HG03442 (cell line): ENCODE measurements around the gene GOLPH3L.
A peak's percentile ranks its signal among the peaks of the same experiment; 100 is the strongest.
"Not testable (repeated sequence)": the region's sequence is repeated elsewhere in the genome, so short reads cannot be mapped to it uniquely, and the experiment has no call there.

Experiments
- ATAC-seq: cut with Tn5 transposase; IDR thresholded peaks from one replicate; pipeline ENCODE4 v1.9.1; 2021; ENCODE audit warnings: mild to moderate bottlenecking, moderate library complexity; ENCODE audit not compliant: unreplicated experiment

The GOLPH3L gene

DNA sequence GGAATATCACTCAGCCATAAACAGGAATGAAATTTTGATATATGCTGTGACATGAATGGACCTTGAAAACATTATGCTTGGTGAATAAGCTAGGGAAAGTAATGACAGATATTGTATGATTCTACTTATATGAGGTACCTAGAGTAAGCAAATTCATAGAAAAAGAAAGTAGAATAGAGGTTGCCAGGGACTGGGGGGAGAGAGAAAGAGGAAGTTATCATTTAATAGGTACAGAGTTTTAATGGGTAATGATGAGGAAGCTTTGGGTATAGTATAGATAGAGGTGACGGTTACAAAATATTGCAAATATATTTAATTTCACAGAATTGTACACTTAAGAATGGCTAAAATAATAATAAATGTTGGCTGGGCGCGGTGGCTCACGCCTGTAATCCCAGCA lies 36.4 kb downstream of the GOLPH3L start:
- no peak for ATAC-seq

GRCh38 chr1:150657064-150657463 lies 39.9 kb downstream of the GOLPH3L start:
- not testable (repeated sequence) for ATAC-seq

- ATAC-seq, result not testable (repeated sequence)
Observed at GRCh38 chr1:150654635-150655034, 42.3 kb downstream of the GOLPH3L start.

DNA sequence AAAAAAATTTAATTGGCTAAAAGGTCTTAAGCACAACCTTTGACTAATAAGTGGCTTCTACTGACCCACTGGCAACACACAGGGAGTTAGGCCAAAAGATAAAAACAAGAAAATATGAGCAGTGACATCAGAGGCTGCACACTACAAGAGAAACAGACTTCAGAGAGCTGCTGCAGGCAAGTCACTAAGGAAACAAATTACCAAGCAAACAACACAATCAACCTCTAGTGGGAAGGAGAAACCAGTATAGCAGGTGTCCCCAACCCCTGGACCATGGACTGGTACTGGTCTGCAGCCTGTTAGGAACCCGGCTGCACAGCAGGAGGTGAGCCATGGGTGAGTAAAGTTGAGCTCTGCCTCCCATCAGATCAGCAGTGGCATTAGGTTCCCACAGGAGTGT lies 46.8 kb downstream of the GOLPH3L start:
- ATAC-seq, result no peak

DNA sequence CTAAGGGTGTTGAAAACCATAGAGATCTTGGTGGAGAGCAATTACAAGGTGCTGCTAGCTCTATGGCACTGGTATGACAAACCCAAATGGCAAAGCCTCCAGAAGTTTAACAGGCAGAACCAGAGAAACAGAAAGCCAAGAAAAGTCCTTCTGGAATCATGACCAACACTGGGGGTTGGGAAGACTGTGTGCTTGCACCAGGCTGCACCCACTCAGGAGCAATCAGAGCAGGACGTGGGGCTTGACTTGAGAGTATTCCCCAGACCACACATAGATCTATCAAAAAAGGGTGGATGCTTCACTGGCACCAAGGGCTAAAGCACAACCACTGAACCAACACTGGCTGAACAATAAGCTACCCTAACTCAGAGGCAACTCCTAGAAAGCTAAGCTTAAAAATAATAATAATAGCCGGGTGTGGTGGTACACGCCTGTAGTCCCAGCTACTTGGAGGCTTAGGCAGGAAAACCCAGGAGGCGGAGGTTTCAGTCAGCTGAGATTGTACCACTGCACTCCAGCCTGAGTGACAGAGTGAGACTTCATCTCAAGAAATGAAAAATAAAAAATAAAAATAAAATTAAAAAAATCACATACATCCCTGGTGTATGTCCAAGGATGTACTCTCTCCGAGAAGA lies 47.4 kb downstream of the GOLPH3L start:
- ATAC-seq, result no peak

DNA sequence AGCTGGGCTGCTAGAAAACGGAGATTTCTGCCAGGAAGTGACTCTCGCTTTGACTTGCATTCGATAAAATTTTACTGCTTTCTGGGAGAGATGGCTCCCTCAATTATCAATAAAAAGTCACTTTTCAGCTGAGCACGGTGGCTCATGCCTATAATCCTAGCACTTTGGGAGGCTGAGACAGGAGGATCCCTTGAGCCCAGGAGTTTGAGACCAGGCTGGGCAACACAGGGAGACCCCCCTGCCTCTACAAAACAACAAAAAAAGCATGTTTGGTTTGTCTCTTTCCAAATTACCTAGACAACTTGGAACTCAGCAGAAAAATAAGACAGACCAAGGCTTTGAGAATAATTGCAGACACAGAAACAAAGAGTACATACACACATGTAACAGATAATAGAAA lies 54.7 kb downstream of the GOLPH3L start:
- ATAC-seq, result no peak

- not testable (repeated sequence) for ATAC-seq
Observed at GRCh38 chr1:150641126-150641815, 55.7 kb downstream of the GOLPH3L start.

DNA sequence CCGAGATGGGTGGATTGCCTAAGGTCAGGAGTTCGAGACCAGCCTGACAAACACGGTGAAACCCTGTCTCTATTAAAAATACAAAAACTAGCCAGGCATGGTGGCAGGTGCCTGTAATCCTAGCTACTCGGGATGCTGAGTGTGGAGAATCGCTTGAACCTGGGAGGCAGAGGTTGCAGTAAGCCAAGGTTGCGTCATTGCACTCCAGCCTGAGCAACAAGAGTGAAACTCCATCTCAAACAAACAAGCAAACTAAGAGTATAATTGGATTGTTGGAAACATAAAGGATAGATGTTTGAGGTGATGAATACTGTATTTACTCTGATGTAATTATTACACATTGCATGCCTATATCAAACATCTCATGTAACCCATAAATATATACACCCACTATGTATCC lies 58.5 kb downstream of the GOLPH3L start:
- ATAC-seq, result not testable (repeated sequence)

DNA sequence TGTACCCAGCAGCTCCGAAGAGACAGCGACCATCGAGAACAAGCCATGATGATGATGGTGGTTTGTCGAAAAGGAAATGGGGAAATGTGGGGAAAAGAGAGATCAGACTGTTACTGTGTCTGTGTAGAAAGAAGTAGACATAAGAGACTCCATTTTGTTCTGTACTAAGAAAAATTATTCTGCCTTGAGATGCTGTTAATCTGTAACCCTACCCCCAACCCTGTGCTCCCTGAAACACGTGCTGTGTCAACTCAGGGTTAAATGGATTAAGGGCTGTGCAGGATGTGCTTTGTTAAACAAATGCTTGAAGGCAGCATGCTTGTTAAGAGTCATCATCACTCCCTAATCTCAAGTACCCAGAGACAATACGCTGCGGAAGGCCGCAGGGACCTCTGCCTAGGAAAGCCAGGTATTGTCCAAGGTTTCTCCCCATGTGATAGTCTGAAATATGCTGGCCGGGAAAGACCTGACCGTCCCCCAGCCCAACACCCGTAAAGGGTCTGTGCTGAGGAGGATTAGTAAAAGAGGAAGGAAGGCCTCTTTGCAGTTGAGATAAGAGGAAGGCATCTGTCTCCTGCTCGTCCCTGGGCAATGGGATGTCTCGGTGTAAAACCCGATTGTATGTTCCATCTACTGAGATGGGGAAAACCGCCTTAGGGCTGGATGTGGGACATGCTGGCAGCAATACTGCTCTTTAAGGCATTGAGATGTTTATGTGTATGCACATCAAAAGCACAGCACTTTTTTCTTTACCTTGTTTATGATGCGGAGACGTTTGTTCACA lies 61.9 kb downstream of the GOLPH3L start:
- ATAC-seq, result not testable (repeated sequence)

DNA sequence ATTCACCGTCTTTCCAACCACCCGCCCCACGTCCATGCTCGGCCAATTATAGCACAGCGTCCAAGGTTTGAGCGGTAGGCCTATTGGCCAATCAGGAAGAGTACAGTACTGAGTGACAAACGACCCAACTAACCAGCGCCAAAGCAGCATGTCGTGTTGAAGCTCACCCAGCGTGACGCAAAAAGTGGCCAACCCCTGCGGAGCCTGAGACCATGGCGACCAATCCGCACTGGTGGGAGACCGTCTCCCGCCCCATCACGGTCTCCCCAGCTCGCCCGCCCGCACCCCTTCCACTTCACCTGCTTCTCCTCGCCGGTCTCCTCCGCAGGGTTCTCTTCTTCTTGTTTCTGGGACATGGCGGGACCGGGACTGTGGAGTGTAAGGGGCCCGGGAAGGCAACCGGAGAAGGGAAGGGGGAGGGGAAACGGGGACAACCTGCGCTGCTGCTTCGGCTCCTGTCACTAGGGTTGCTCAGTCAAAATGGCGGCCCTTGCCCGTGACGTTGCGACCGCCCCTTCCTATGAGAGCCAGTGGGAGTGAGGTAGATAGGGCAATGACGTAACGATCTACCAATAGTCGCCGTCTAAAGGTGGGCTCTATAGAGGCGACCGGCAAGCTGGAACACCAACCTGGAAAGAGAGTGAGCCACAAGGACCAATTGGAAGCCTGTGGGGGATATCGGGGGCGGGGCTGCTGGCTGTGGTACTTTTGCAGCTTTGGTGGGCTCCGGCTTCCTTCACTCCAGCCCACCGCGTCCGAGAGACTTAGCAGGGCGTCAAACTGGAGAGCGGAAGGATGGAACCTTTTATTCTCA lies 67.6 kb downstream of the GOLPH3L start, which contains the start of gene ENSA:
ENSA (minus strand) TSS at position 498 of the 814 bp plus-strand sequence; CDS start at position 356, 142 bp downstream.
- peak; percentile 88 for ATAC-seq

DNA sequence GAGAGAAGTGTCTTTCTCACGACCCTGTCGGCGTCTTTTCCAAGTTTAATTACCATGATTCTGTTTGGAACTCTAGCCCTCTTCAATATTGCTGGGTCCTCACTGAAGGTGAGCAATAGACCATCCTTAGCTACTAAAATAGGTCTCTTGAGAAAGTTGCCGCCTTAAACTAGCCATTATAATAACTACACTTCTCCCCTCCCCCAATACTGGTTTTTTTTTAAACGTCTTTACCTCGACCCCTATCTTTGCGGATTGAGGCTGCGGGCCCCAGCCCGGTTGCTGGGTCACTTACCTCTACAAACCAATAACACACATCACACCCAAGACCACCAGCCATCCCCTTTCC lies 68.2 kb downstream of the GOLPH3L start:
- ATAC-seq, result no peak

DNA sequence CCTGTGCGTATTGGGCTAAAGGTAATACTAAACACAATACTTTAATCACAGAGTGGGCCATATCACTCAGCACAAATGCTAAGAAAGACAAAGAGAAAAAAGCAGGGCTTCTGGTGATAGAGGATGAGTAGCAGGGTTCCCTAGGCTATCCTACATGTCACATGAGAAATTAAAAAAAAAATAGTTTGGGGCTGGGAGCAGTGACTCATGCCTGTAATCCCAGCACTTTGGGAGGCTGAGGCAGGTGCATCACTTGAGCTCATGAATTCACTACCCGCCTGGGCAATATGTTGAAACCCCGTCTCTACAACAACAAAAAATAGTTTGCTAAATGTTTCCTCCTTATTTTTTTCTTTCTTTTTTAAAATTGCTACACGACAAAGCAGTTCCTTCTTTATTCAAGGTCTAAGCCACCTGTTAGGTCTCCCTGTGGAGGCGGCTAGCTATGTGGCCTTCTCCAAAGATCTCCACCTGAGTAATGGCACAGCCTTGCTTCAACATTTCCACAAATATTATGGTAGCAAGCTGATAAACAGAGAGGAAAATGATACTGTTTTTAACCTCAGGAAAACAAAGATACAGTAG lies 69.0 kb downstream of the GOLPH3L start:
- no peak for ATAC-seq

DNA sequence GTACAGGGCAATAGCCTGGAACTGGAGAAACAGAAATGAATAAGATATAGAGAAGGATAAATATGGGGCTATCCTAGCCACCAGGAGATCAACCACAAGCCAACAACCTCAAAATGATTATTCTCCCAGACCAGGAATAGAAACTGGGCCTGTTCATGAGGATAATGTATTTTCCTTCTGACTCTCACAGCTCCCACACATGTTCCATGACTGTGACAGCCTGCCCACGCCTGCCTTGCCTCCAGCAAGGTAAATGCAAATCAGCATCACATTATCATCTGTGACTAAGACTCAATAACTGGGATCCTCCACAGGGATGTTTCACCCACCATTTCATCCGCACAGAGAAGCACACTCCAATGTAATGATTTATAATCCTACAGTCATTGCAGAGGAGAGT lies 70.8 kb downstream of the GOLPH3L start:
- ATAC-seq, result no peak

- not testable (repeated sequence) for ATAC-seq
Observed at GRCh38 chr1:150624546-150624945, 72.4 kb downstream of the GOLPH3L start.

DNA sequence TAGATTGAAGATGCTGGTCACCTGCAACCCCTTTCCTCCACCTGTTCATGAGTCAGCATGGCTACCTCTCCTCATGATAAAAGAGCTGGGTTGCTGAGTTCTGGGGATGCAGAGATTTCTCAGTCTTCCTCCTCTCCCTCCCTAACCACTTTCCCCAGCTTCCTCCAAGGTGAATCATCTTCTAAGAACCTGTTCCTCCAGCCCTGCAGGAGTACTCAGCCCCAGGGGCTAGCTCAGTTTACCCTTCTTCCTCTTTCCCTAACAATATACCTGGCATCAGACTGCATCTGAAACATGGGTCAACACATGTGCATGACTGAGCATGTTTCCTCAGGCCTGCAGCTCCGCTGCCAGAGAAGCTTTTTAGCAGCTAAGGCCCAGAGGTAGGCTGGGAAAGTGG lies 72.8 kb downstream of the GOLPH3L start:
- ATAC-seq, result not testable (repeated sequence)

GRCh38 chr1:150622303-150622975 lies 74.5 kb downstream of the GOLPH3L start:
- no peak for ATAC-seq

GRCh38 chr1:150621497-150622302 lies 75.3 kb downstream of the GOLPH3L start:
- no peak for ATAC-seq

DNA sequence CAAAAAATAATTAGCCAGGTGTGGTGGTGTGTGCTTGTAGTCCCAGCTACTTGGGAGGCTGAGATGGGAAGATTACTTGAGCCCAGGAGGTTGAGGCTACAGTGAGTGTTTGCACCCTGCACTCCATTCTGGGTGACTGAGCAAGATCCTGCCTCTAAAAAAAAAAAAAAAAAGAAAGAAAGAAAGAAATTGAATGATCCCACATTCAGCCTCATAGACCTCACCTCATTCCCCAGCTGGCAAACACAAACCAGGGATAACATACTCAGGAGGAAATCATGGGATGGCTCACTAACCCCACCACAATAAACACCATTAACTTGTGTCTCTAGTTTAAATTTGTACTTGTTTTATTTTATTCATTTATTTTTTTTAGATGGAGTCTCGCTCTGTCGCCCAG lies 76.0 kb downstream of the GOLPH3L start:
- no peak for ATAC-seq
